ENCODE measurements around the gene SUMO3. TPM values are rescaled to one million over a fixed set of nuclear protein-coding genes. Genes with fewer than 3 reads are reported as not detected.

The SUMO3 gene
- 10 to 100 TPM; 70.2 to 90.6 TPM for total RNA-seq

DNA sequence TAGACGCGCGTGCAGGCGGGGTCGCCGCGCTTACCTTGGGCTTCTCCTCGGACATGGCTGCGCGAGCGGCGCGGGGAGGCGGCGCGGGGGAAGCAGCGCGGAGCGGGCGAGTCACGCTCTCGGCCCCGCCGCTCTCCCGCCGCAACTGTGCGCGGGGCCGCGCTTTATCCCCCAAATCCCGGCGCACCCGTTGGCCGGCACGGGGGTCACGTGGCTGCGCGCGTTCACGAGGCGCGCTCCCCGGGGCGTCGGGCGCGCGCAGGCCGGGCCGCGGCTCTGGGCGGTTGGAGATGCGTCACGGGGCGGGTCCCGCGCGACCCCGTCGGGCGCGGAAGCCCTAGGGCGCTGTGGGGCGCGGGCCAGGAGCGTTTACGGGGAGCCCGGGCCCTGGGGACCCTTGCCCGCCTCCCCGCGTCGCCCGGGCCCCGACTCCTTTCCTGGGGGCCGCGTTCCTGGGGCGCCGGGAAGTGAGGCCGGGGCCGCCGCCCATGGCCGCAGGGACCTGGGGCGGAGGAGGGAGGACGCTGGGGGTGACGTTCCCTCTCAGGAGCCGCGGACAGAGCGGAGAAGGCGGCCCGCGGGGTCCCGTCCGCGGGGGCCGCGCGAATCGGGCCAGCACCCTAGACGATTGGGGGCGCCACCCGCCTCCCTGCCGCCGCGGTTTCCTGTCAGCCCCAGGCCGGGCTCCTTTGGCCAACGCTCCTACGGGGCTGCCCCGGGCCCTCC lies at the start of gene SUMO3:
Gene SUMO3 (minus strand): TSS at position 149 of the 726 bp plus-strand sequence. CDS start 94 bp downstream, at position 55.

DNA sequence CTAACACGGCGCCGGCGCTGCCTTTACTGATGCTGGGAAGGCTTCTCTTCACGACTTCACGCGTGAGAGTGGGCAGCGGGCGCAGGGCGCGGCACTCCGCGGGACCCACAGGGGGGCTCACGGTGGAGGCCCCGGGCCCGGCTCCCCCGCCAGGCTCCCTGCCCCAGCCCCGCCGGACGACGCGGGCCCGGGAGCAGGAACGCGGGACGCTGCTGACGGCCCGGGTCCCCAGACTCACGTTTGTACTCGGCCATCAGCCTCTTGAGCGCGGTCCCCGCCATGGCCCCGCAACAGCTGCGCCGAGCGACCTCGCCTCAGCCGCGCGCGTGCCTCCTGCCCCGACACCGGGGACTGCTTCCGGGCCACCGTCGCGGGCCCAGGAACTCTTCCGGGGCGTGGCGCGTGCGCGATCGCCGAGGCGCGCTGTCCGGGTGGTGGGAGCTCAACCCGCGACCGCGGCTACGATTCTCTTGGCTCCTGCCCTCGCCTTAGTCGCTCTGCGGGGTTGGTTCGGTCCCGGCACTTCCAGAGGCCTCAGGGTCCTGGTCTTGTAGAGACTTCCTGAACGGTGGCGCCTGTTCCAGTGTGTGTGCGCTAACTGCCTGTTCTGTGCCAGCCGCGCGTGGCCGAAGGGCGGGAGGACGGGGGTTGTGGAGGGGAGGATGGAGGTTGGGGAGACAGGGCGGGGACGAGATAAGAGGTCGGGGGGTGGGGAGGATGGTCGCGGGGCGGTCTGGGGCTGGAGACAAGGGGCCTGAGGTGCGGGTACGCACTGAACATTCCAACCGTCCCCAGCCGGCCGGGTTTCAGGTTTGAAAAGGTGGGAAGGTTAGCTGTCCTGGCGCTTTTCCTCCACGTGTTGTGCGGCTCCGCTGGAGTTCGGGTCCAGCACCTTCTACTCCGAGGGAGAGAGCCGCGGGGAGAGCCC lies 16.1 kb downstream of the SUMO3 start, which contains the start of gene UBE2G2:
Gene UBE2G2 (minus strand): TSS at position 353 of the 928 bp plus-strand sequence. CDS start 72 bp downstream, at position 281.

Other genes with a start within 250 kb of the SUMO3 start
- not detected for gene KRTAP10-4, start 244.3 kb downstream of the SUMO3 start, total RNA-seq
- gene KRTAP10-5, start 237.5 kb downstream of the SUMO3 start, total RNA-seq = not detected
- gene KRTAP10-6, start 225.6 kb downstream of the SUMO3 start, total RNA-seq = not detected
- gene KRTAP10-7, start 217.5 kb downstream of the SUMO3 start, total RNA-seq = not detected
- not detected for gene KRTAP10-8, start 206.0 kb downstream of the SUMO3 start, total RNA-seq
- gene KRTAP10-9, start 191.0 kb downstream of the SUMO3 start, total RNA-seq = not detected
- gene KRTAP10-10, start 180.7 kb downstream of the SUMO3 start, total RNA-seq = not detected
- gene KRTAP10-11, start 171.6 kb downstream of the SUMO3 start, total RNA-seq = not detected
- not detected for gene KRTAP12-4, start 163.4 kb downstream of the SUMO3 start, total RNA-seq
- gene KRTAP12-3, start 160.1 kb downstream of the SUMO3 start, total RNA-seq = not detected
- not detected for gene KRTAP12-2, start 151.1 kb downstream of the SUMO3 start, total RNA-seq
- gene KRTAP12-1, start 135.9 kb downstream of the SUMO3 start, total RNA-seq = not detected
- not detected for gene KRTAP10-12, start 120.9 kb downstream of the SUMO3 start, total RNA-seq
- gene TSPEAR, start 106.5 kb downstream of the SUMO3 start, total RNA-seq = not detected
- 100 to 1,000 TPM in 1 of 2 donors, 10 to 100 TPM in 1; 88.1 to 144 TPM for gene UBE2G2, start 16.2 kb downstream of the SUMO3 start, total RNA-seq
- gene PTTG1IP, start 55.6 kb upstream of the SUMO3 start, total RNA-seq = 100 to 1,000 TPM; 254 to 261 TPM
- gene ITGB2, start 102.8 kb upstream of the SUMO3 start, total RNA-seq = under 1 TPM in 1 of 2 donors, not detected in 1; under 0.01 TPM
- gene SLX9, start 122.0 kb upstream of the SUMO3 start, total RNA-seq = 10 to 100 TPM; 13.4 to 31.3 TPM

Measured in melanocyte of skin (primary cell).